UCSD-AML1 (cell line): ENCODE results near the gene ATL1.
"Not testable (repeated sequence)": the region's sequence is repeated elsewhere in the genome, so short reads cannot be mapped to it uniquely, and the experiment has no call there.

Experiments used
- DNase-seq: peaks from one replicate; lab custom pipeline; 2025; ENCODE audit not compliant: unreplicated experiment; lab: John Stamatoyannopoulos, UW

The ATL1 gene

GRCh38 chr14:50534416-50534815 lies 25.5 kb upstream of the ATL1 start:
- no peak for DNase-seq

GRCh38 chr14:50534997-50535396 lies 24.9 kb upstream of the ATL1 start:
- DNase-seq, result no peak

DNA sequence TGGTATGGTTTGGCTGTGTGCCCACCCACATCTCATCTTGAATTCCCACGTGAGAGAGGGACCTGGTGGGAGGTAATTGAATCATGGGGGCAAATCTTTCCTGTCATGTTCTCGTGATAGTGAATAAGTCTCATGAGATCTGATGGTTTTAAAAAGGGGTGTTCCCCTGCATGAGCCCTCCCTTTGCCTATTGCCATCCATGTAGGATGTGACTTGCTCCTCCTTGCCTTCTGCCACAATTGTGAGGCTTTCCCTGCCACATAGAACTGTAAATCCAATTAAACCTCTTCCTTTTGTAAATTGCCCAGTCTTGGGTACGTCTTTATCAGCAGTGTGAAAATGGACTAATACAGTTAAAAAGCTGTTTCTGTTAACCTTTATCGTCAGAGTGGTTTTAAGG lies 21.9 kb upstream of the ATL1 start:
- DNase-seq, result not testable (repeated sequence)

DNA sequence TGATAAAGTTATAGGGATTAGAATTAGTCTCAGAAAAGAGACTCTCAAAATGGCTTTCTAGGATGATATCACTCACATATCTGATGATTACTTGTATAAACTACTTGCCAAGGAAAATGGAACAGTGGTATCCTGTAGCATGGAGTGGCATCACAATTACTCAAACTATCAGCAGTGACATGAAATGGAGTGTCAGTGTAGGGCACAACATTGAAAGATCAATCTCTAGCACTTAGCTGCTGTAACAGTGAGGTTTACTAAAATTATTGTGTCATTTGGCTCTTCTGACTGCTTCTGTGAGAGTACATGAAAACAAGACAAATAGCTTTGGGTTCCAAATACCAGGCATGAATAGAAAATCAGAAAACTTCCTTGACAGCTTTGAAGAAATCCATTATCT lies 20.9 kb upstream of the ATL1 start:
- no peak for DNase-seq

DNA sequence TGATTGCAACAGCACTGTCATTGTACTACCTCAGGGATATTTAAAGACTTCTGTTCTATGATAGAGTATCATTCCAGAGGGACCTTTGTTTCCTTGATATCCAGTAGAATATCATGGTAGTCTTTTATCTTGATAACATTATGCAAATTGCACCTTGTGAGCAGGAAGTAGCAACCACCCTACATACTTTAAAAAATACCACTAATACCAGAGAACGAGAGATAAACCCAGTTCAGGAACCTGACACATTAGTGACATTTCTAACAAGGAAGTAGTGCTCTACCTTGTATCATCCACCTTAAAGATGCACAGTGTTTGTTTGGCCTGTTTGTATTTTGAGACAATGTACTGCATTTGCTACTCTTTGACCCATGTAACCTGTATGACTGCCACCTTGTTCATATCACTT lies 18.8 kb upstream of the ATL1 start:
- no peak for DNase-seq

- DNase-seq, result no peak
Measured at GRCh38 chr14:50542941-50543418, 17.0 kb upstream of the ATL1 start.

GRCh38 chr14:50544911-50545310 lies 15.0 kb upstream of the ATL1 start:
- no peak for DNase-seq

GRCh38 chr14:50545618-50546017 lies 14.3 kb upstream of the ATL1 start:
- no peak for DNase-seq

DNA sequence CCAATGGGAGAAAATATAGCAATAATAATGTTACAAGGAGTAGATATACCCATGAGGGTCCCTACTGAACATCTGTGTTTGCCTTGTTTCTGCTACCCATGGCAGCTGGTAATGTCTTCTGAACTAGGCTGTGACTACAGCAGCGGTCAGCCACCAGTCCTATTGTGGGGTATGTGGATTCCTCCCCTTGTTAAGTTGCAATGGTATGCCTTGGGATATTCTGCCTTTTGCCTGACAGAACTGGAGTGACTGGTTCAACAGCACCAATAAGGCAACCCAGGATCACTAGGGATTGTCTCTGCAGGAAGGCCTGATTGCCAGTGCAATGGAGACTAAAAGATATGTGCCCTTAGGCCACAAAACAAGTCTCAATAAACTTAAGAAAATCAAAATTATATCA lies 9.7 kb upstream of the ATL1 start:
- DNase-seq, result no peak

DNA sequence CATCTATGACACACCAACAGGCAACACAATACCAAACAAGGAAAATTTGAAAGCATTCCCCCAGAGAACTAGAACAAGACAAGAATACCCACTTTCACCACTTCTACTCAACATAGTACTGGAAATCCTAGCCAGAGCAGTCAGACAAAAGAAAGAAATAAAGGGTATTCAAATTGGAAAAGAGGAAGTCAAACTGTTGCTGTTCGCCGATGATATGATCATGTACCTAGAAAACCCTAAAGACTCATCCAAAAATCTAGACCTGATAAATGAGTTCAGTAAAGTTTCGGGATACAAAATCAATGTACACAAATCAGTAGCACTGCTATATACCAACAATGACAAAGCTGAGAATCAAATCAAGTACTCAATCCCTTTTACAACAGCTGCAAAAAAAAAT lies 8.1 kb upstream of the ATL1 start:
- DNase-seq, result no peak

DNA sequence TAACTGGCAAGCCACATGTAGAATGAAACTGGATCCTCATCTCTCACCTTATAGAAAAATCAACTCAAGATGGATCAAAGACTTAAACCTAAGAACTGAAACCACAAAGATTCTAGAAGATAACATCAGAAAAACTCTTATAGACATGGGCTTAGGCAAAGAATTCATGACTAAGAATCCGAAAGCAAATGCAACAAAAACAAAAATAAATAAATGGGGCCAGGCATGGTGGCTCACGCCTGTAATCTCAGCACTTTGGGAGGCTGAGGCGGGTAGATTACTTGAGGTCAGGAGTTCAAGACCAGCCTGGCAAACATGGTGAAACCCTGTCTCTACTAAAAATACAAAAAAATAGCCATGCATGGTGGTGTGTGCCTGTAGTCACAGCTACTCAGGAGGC lies 7.1 kb upstream of the ATL1 start:
- DNase-seq, result not testable (repeated sequence)

DNA sequence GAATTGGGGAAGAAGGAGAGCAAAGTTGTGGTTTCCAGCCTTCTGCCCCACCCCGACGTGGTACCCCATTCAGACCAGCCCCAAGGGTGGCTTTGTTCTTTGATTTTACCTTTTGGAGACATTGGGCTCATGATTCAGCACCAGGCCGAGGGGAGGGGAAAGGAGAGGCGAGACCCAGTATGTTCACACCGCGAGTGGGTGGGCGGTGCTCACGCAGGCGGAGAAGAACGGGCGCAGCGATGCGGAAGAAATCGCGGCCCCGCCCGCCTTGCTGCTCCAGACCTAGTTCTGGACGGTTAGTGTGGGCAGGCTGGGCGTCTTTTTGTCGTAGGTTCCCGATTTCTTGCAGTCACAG lies 963 bp downstream of the ATL1 start:
- DNase-seq, result peak; percentile 11

- no peak for DNase-seq
Measured at GRCh38 chr14:50562841-50563240, 2.9 kb downstream of the ATL1 start.

DNA sequence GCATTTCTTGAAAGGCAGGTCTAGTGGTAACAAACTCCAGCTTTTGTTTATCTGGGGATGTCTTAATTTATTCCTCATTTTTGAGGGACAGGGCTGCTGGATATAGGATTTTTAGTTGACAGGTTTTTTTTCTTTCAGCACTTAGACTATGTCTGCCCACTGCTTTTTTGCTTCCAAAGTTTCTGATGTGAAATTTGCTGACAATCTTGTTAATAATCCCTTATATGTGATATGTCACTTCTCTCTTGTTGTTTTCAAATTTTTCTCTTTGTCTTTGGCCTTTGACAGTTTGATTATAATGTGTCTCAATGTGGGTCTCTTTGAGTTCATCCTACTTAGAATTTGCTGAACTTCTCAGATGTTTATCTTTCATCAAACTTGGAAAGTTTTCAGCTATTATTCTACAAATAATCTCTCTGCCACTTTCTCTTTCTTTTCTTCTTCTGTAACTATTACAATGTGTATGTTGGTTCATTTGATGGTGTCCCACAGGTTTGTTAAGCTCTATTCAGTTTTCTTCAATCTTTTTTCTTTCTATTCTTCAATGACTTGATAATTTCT lies 9.8 kb downstream of the ATL1 start:
- no peak for DNase-seq

DNA sequence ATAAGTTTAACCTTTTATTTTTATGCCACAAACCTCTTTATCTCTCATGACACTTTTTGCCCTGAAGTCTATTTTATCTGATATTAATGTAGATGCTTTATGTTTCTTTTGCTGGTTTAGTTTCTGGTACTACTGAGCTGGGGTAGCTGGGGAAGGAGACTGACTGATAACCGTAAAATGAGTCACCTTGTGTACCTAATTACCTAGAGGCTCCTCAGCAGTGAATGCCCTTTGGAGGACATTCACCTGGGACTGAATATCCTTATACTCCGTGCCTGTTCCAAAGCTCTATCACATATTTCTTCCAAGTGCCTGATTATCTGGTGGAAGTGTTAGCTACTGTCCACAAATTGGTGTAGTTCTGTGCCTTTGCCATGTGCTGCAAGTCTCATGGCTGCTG lies 13.9 kb downstream of the ATL1 start:
- no peak for DNase-seq

- DNase-seq, result no peak
Measured at GRCh38 chr14:50575769-50576168, 15.8 kb downstream of the ATL1 start.

DNA sequence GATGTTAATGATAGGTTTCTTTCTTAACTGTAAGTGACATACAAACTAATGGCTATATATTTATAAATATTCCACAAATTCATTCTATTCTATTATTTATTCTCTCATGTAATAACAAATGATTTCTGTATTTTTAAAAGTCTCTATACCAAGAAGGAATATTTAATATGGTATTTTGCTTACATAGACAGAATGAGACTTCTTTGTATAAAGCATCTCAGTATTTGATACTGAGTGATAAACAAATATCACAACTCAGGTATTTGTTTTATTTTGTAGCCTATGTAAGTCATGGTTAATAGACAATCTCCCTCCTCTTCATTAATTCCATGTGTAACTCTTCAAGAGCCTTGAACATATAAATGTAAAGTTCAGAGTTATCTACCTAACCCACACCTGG lies 18.0 kb downstream of the ATL1 start:
- no peak for DNase-seq

- DNase-seq, result no peak
Measured at GRCh38 chr14:50578433-50578832, 18.5 kb downstream of the ATL1 start.

GRCh38 chr14:50590464-50590863 lies 30.5 kb downstream of the ATL1 start:
- DNase-seq, result no peak

- DNase-seq, result no peak
Measured at GRCh38 chr14:50594577-50595316, 34.8 kb downstream of the ATL1 start.

- no peak for DNase-seq
Measured at GRCh38 chr14:50598765-50599164, 38.8 kb downstream of the ATL1 start.

- no peak for DNase-seq
Measured at GRCh38 chr14:50599700-50600444, 39.9 kb downstream of the ATL1 start.
